Right lobe of liver (tissue), 4 donors: ENCODE measurements around the gene ARVCF.

ENCODE experiments used
- CTCF ChIP-seq, 4 donors: fragments of 200-600 bp in 3 of 4; fragments of 450-650 bp in 1 of 4; IDR thresholded peaks; one replicate each; pipeline versions ENCODE4 v1.5.1 to v1.8.0; 2016 to 2022; ENCODE audit warnings: antibody characterized with exemption in 4 of 4, mild to moderate bottlenecking in 2 of 4
- POLR2A ChIP-seq: fragments of 450-650 bp; IDR thresholded peaks from one replicate; pipeline ENCODE4 v1.6.1; 2017; ENCODE audit warnings: antibody characterized with exemption, mild to moderate bottlenecking
- donor health status: DM: no; HTN: no; CAD: no.
- donor health status: DM: no; HTN: no; CAD: no.
- donor health status: DM: no; HTN: yes; CAD: no.

DNA sequence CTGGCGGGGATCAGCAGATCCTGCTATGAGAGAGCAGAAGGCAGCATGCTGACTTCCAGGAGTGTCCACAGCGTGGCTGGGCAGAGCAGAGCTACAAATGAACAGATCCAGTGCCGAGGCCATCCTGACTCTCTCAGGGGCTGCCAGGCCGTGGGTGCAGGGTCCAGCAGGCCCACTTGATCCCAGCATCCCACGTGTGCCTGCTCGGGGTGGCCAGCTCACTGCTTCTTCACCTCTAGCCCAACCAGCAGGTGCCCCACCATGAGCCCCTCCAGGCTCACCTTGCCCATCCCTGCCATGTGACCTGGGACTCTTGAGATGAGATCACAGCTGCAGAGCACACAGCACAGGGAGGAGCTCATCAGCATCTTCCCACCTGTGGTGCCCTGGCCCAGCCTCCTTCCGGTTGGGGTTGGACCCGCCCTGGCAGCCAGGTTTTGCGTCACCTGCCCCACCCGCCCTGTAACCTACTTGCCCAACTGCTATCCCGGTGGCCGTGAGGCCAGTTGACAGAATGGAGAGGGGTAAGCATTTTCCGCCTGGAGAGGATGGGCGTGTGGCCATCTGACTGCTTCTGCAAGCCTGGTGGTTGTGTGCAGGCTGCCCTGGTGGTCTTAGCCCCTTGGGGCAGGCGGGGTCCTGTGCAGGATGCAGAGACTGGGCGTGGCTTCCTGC lies 15.2 kb upstream of the ARVCF start:
- TF ChIP-seq POLR2A: no peak
- no peak for TF ChIP-seq CTCF (IDR thresholded peaks at IDR 0.05)
